GM13976 (cell line): ENCODE results near the gene PLA2G1B.

Experiments
- DNase-seq: peaks from one replicate; pipeline ENCODE4 v3.0.0; 2012; ENCODE audit warnings: low spot score
- in situ Hi-C: fragments of 300-500 bp; cut with MboI; formaldehyde crosslinking; loops from one replicate; pipeline ENCODE4 v1.12.0; 2022; ENCODE audit warnings: low sequenced_read_pairs, mixed read lengths, inconsistent platforms; ENCODE audit not compliant: unreplicated experiment
- TF ChIP-seq, protein P1 (sequence below): IDR thresholded peaks from 2 replicates; pipeline ENCODE4 v1.5.1; 2012; ENCODE audit warnings: borderline replicate concordance, mild to moderate bottlenecking; ENCODE audit not compliant: insufficient read depth; ENCODE audit errors: extremely low read depth, missing control alignments, control extremely low read depth

PLA2G1B gene

DNA sequence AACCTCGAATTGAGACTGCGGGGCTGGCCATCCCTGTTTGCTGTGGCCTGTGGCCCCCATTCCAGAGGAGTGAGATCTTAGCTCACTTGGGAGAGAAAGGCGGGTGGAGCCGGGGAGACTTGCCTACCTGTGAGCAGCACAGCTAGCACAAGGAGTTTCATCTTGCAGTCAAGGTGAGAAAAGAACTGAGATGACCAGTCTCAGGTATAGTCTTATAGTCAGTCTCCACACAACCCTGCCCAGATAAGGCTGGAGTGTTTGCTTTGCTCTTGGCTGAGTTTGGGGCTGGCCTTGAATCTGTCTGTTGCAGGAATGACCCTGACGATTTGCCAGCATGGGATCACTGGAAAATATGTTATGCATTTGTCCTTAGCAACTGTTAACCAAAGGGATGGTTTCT lies at the start of gene PLA2G1B:
PLA2G1B (minus strand) TSS at position 187 of the 400 bp plus-strand sequence; CDS start at position 161, 26 bp downstream.
- in situ Hi-C loops = no loop called here
- TF ChIP-seq, protein P1, sequence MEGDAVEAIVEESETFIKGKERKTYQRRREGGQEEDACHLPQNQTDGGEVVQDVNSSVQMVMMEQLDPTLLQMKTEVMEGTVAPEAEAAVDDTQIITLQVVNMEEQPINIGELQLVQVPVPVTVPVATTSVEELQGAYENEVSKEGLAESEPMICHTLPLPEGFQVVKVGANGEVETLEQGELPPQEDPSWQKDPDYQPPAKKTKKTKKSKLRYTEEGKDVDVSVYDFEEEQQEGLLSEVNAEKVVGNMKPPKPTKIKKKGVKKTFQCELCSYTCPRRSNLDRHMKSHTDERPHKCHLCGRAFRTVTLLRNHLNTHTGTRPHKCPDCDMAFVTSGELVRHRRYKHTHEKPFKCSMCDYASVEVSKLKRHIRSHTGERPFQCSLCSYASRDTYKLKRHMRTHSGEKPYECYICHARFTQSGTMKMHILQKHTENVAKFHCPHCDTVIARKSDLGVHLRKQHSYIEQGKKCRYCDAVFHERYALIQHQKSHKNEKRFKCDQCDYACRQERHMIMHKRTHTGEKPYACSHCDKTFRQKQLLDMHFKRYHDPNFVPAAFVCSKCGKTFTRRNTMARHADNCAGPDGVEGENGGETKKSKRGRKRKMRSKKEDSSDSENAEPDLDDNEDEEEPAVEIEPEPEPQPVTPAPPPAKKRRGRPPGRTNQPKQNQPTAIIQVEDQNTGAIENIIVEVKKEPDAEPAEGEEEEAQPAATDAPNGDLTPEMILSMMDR = no peak
- no peak for DNase-seq

DNA sequence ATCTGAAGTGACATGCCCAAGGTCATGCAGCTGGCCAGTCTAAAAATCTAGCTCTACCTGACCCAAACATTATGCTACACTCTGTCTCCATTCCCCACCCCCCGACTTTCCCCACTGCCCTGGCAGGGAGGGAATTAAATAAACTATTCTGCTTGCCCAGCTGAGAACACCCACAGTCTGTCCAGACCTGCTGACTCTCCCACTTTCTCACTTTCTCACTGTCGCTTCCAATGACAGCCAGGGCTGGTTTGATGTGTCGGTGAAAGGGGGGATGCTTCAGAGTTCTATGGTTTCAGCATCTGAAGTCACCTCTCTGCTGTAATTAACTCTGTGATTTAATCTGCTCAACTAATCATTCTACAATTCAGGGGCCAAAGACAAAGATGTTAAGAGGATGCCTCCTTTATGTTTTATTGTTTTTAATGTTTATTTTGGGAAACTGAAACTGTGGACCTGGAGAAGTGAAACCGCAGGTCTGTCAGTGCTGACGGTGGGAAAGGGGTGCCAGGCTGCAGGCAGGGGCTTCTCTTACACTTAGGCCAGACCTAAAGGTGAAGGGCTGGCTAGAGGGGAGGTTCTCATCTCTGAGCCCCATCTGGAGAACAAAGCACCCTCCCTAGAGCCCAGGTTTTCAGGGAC lies 49.5 kb upstream of the PLA2G1B start:
- in situ Hi-C loops = no loop called here
- no peak for DNase-seq
- TF ChIP-seq, protein P1 = no peak

DNA sequence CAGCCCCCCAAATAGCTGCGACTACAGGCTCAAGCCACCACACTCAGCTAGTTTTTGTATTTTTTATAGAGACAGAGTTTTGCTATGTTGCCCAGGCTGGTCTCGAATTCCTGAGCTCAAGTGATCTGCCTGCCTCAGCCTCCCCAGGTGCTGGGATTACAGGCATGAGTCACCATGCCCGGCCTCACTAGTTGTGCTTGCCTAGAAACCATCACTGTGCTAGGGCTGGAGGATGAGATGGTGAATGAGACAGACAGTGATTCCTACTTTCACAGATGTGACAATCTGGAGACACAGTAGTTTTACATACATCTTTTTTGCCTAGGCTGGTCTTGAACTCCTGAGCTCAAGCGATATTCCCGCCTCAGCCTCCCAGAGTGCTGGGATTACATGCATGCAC lies 48.8 kb upstream of the PLA2G1B start:
- TF ChIP-seq, protein P1 = no peak
- in situ Hi-C loops = no loop called here
- no peak for DNase-seq

DNA sequence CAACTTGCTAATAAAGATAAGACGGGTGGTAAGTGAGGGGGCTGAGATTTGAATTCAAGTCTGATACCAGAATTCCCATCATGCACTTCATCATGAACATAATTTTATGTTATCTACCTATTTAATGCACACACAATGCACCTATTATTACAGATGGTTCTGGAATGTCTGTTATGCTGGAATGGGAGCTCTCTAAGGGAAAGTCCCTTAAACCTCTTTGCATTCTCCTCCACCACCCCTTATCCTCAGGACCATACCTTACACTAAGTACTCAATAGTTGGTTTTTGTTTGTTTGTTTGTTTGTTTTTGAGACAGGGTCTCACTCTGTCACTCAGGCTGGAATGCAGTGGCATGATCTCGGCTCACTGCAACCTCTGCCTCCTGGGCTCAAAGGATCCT lies 48.4 kb upstream of the PLA2G1B start:
- TF ChIP-seq, protein P1 = no peak
- in situ Hi-C loops = no loop called here

DNA sequence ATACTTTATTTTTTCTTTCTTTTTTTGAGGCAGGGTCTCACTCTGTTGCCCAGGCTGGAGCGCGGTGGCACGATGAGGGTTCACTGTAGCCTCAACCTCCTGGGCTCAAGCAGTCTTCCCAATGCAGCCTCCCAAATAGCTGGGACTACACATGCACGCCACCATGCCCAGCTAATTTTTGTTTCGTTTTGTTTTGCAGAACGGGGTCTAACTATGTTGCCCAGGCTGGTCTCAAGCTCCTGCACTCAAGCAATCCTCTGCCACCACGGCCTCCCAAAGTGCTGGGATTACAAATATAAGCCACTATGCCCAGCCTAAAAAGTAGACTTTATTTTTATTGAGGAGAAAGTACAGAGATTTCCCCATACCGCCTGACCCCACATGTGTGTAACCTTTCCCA lies 46.1 kb upstream of the PLA2G1B start:
- in situ Hi-C loops = no loop called here

More for the DNA sequence above, 48.4 kb upstream of the PLA2G1B start:
- DNase-seq = no peak

DNA sequence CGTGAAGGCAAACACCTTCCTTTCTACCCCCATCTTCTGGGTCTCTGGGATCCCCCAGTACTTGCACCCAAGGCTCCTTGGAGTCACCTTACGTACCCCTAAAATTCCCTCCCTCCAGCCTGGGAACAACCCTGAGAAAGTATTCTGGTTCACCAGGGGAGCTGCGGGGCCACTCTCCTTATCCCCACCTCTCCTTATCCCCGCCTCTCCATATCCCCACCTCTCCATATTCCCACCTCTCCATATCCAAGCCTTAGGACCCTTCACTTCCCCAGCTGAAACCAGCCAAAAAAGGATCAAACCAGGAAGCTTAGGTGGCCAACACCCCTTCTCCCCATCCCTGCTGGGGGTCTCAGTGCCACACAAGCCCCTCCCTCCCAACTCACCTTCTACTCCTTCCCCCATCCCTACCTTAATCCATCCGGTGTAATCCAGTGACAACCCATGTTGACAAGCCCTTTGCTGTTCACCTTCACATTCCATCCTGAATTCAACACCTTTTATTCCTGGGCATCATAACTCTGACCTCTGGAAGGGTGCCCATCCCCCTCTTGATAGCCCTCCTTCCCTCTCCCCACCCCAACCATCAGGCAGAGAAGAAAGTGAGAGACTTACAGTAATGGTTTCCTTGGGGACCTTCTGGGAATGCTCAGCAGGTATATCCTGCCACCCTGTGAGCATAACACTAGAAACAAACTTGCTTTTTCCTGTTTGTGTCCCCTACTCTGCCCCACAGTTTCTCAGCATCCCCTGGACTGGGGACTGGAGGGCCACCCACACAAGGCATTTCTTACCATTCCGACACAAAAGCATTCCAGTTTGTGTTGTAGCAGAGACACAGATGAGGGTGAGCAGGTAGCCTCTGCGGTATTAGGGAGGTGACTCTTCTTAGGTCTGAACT lies 43.0 kb upstream of the PLA2G1B start:
- TF ChIP-seq, protein P1 = no peak
- in situ Hi-C loops = no loop called here
- no peak for DNase-seq

More for the DNA sequence above, 46.1 kb upstream of the PLA2G1B start:
- no peak for DNase-seq
- TF ChIP-seq, protein P1 = no peak
